ENCODE results near the gene GAS7.
"Not testable (repeated sequence)": the region's sequence is repeated elsewhere in the genome, so short reads cannot be mapped to it uniquely, and the experiment has no call there.

GAS7 gene

DNA sequence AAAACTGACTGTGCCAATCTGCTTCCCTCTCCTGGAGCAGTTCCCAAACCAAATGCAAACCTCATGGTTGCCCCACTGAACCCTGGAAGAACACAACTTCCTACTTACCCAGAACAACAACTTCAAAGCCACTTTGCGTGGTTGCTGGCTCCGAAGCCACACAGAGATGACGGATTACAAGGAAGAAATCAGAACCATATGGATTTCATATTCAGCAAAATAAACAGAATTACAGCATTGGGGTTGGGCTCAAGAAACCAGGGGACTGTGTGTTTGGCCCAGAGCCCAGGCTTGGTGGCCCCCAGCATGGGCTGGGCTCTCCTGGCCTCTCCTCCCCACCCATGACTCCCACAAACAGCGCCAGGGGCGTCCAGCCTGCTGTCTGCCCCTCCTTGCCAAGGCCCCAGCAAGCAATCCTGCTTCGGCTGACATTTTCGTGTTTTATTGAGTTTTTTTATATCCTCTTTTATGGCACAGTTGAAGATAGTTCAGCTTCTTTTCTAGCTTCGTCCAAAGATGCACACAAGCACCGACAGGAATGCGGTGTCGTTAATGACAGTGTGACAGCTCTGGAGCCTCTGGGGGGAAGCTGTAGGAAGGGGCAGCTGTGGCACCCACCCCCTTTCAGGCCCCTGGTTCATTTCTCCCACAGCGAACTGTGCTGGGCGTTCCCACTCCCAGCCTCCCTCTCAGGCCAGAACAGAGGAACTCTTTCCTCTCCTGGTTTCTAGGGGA lies 137.1 kb downstream of the GAS7 start:
- TF ChIP-seq, protein P1, sequence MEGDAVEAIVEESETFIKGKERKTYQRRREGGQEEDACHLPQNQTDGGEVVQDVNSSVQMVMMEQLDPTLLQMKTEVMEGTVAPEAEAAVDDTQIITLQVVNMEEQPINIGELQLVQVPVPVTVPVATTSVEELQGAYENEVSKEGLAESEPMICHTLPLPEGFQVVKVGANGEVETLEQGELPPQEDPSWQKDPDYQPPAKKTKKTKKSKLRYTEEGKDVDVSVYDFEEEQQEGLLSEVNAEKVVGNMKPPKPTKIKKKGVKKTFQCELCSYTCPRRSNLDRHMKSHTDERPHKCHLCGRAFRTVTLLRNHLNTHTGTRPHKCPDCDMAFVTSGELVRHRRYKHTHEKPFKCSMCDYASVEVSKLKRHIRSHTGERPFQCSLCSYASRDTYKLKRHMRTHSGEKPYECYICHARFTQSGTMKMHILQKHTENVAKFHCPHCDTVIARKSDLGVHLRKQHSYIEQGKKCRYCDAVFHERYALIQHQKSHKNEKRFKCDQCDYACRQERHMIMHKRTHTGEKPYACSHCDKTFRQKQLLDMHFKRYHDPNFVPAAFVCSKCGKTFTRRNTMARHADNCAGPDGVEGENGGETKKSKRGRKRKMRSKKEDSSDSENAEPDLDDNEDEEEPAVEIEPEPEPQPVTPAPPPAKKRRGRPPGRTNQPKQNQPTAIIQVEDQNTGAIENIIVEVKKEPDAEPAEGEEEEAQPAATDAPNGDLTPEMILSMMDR (IDR thresholded peaks at IDR 0.05; ENCODE audit: extremely low read depth, missing control alignments), result no peak
- DNase-seq (ENCODE audit: low spot score), result no peak

DNA sequence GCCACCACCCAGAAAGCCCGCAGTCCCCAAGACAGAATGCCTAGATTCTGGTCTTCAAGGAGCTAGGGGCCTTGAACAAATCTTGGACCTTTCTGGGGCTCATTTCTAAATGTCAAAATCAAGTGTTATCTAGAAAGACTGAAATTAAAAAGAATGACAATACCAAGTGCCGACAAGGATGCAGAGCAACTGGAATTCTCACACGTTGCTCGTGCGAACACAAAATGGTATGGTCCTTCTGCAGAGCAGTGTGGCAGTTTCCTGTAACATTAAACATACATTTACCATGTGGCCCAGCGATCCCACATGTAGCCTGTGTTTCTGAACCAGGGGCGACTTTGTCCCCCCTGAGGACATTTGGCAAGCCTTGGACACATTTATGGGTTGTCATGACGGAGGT lies 137.9 kb downstream of the GAS7 start:
- DNase-seq (ENCODE audit: low spot score), result no peak
- TF ChIP-seq, protein P1 (IDR thresholded peaks at IDR 0.05; ENCODE audit: extremely low read depth, missing control alignments), result no peak

DNA sequence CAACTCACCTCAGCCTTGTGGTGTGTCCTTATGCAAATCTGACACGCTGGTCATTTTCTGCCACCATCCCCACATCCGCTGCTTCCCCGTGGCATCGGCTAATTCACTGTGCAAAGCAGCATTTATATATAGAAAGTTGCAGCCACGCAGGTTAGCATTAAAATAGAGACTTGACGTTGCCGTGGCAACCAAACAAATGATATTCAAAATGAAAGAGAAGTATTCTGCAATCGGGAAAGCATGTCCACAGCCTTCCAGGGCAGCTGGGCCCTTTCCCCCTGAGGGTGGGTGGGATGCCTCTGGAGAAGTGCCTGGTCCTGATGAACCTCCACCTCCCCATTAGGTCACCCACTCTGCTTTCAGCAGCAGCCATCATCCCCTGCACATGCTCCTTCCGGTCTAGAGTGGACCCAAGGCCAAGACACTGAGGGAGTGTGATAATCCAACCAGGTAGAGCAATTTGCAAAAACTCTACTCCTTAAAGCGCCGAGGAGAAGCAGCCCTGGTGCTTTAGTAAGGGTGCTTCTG lies 138.7 kb downstream of the GAS7 start:
- DNase-seq (ENCODE audit: low spot score), result peak; percentile 85

DNA sequence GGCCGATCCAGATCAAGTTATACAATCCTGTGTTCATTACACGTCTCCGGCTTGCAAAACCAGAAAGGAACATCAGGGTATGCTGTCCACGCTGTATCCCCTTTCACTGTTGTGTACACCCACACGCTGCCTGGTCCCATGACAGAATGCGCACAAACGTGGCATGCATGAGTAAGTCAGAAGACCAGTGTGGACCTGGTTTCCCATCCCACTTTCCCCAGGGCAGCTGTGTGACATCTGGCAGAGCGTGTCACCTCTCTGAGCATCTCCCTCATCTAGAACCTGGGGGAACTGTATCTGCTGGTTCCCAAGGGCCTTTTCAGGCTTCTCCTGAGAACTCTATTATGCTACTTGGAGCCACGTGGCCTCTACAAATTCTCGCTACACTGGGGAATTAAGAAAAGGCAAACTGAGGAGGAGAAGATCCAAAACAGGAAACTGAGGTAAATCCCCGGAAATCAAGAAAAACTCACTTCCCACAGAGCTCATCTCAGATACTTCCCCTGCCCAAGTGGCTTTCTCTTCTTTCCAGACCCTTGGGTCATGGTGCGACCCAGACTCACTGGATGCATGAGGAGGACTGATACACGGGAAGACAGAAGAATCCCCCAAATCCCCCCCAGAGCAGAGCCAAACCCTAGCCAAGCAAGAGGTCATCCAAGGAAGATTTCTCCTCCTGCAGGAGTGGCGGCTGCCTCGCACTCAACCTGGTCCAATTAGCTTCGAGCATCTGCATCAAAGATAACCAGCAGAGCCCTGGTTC lies 139.3 kb downstream of the GAS7 start:
- TF ChIP-seq, protein P1 (IDR thresholded peaks at IDR 0.05; ENCODE audit: extremely low read depth, missing control alignments), result no peak
- DNase-seq (ENCODE audit: low spot score), result peak; percentile 50

More for the DNA sequence above, 138.7 kb downstream of the GAS7 start:
- TF ChIP-seq, protein P1 (IDR thresholded peaks at IDR 0.05; ENCODE audit: extremely low read depth, missing control alignments), result no peak

DNA sequence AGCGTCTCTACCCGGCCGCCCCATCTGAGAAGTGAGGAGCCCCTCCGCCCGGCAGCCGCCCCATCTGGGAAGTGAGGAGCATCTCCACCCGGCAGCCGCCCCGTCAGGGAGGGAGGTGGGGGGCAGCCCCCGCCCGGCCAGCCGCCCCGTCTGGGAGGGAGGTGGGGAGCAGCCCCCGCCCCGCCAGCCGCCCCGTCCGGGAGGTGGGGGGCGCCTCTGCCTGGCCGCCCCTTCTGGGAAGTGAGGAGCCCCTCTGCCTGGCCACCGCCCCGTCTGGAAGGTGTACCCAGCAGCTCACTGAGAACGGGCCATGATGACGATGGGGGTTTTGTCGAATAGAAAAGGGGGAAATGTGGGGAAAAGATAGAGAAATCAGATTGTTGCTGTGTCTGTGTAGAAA lies 140.9 kb downstream of the GAS7 start:
- DNase-seq (ENCODE audit: low spot score), result not testable (repeated sequence)

DNA sequence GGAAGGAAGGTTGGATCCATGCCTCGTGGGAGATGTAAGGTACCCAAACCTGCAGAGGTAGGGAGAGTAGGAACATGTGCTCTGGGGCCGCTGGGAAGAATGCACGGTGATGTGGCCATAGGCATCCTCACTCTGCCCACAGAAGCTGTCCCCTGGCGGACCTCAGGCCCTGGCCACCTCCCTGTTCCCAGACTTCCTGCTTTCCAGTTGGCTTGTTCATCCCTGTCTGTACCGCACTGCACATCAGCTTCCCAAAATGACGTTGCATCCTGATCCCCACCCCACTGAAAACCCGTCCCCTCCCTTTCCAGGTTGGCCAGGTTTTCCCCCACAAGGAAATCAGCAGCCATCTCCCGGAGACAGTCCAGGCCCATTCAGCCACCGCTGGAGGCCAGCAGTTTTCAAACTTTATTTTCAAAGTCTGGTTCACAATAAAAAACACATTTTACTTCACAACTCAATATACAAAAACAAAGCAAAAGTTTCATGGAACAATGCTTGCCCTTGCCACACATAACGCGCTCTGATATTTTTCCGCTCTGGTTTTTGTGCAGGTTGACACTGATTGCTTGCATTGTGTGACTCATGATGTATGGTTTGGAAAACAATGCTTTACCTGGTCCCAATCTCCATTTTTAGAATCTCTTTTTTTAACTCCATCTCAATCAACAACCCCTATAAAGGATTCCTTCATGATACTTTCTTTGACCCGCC lies 143.0 kb downstream of the GAS7 start:
- TF ChIP-seq, protein P1 (IDR thresholded peaks at IDR 0.05; ENCODE audit: extremely low read depth, missing control alignments), result no peak
- DNase-seq (ENCODE audit: low spot score), result no peak

DNA sequence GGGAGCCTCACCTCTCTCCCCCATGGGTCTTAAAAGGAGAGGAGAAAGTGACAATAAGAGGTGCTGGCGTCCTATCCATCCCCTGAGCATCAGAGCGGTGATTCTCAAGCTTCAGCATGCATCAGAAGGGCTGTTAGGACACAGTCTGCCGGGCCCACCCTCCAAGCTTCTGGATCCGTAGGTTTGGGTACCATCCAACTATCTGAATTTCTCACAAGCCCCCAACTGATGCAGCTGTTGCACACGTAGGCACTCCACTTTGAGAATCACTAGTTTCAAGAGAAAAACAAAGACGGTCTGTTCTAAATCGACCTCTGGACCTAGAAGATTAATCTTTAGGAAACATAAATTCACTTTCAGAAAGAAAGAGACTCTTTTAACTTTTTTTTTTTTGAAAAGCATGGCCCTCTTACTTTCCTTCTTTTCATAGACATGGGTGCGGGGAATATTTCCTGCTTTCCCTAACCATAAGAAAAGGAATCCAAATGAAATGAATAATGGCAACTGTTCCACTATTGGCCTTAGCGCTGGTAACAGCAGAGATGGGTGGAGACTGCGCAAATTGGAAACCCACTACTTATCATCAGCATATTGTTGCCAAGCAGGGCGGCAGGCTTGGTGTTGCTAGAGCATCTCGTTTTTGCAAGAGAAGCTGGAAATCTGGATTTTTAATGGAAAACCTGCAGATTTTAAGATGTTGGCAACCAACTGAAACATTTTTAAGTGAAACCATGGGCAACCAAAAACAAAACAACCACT lies 144.4 kb downstream of the GAS7 start:
- DNase-seq (ENCODE audit: low spot score), result no peak
- TF ChIP-seq, protein P1 (IDR thresholded peaks at IDR 0.05; ENCODE audit: extremely low read depth, missing control alignments), result no peak

Measured in GM20000 (cell line).